ENCODE data around the gene RARS2. TPM values are rescaled to one million over a fixed set of nuclear protein-coding genes. Genes with fewer than 3 reads are reported as not detected.

The RARS2 gene
- total RNA-seq, 2 donors from 2014 or later: 21.8 to 32.0 TPM

- peak overlapping the region; percentile 83 to 98 for H3K27ac Mint-ChIP-seq
- peak overlapping the region; percentile 92 for H3K4me3 Mint-ChIP-seq
- H3K36me3 Mint-ChIP-seq: peaks cover 11% of the 10 kb centered on the region
- peaks cover 33 to 49% of the 10 kb centered on the region in 2 donors for H3K4me1 Mint-ChIP-seq (ENCODE audit: low read depth in 2 of 2)
- ATAC-seq: no peak
- no peak for DNase-seq (ENCODE audit: low spot score)
- no peaks in the 10 kb centered on the region for H3K27me3 Mint-ChIP-seq
- no peaks in the 10 kb centered on the region for H3K9me3 Mint-ChIP-seq
These were observed 1.2 kb upstream of the RARS2 start for GRCh38 chr6:87590990-87591389.

GRCh38 chr6:87590417-87590880 lies 662 bp upstream of the RARS2 start:
- Mint-ChIP-seq H3K27ac (peak overlapping the region; percentile 83 to 98), H3K36me3 (peaks cover 8% of the 10 kb centered on the region), H3K4me1 (ENCODE audit: low read depth in 2 of 2) (peaks cover 37 to 53% of the 10 kb centered on the region in 2 donors), H3K9me3 (no peaks in the 10 kb centered on the region), H3K27me3 (no peaks in the 10 kb centered on the region), H3K4me3 (peak overlapping the region; percentile 92)
- ATAC-seq: no peak
- no peak for DNase-seq (ENCODE audit: low spot score)

- peak overlapping the region; percentile 83 to 98 for H3K27ac Mint-ChIP-seq
- ATAC-seq (no peak), DNase-seq (ENCODE audit: low spot score) (no peak)
- H3K36me3 Mint-ChIP-seq: peaks cover 5% of the 10 kb centered on the region
- H3K4me1 Mint-ChIP-seq (ENCODE audit: low read depth in 2 of 2): peaks cover 37 to 58% of the 10 kb centered on the region in 2 donors
- H3K27me3 Mint-ChIP-seq: no peaks in the 10 kb centered on the region
- H3K9me3 Mint-ChIP-seq: no peaks in the 10 kb centered on the region
- H3K4me3 Mint-ChIP-seq: peak overlapping the region; percentile 92
These were observed 905 bp downstream of the RARS2 start for GRCh38 chr6:87588756-87589407.

GRCh38 chr6:87586371-87587077 lies 3.3 kb downstream of the RARS2 start:
- Mint-ChIP-seq H3K4me3 (no peak overlapping the region), H3K27me3 (no peaks in the 10 kb centered on the region), H3K27ac (no peak overlapping the region), H3K4me1 (ENCODE audit: low read depth in 2 of 2) (peaks cover 43 to 57% of the 10 kb centered on the region in 2 donors), H3K36me3 (peaks cover 11% of the 10 kb centered on the region), H3K9me3 (no peaks in the 10 kb centered on the region)
- ATAC-seq (no peak), DNase-seq (ENCODE audit: low spot score) (no peak)

- ATAC-seq (no peak), DNase-seq (ENCODE audit: low spot score) (no peak)
- Mint-ChIP-seq H3K9me3 (no peaks in the 10 kb centered on the region), H3K27me3 (no peaks in the 10 kb centered on the region), H3K36me3 (peaks cover 6% of the 10 kb centered on the region), H3K4me1 (ENCODE audit: low read depth in 2 of 2) (peaks cover 32 to 37% of the 10 kb centered on the region in 2 donors), H3K4me3 (no peak overlapping the region), H3K27ac (no peak overlapping the region)
These were observed 6.0 kb downstream of the RARS2 start for GRCh38 chr6:87583822-87584221.

- DNase-seq (ENCODE audit: low spot score) (no peak), ATAC-seq (no peak)
- Mint-ChIP-seq H3K4me1 (ENCODE audit: low read depth in 2 of 2) (peaks cover 31 to 40% of the 10 kb centered on the region in 2 donors), H3K4me3 (no peak overlapping the region), H3K27ac (no peak overlapping the region), H3K27me3 (no peaks in the 10 kb centered on the region), H3K36me3 (peaks cover 16% of the 10 kb centered on the region), H3K9me3 (no peaks in the 10 kb centered on the region)
These were observed 14.4 kb downstream of the RARS2 start for GRCh38 chr6:87575423-87575822.

- no peaks in the 10 kb centered on the region for H3K9me3 Mint-ChIP-seq
- ATAC-seq (no peak), DNase-seq (ENCODE audit: low spot score) (no peak)
- H3K36me3 Mint-ChIP-seq: peaks cover 16% of the 10 kb centered on the region
- no peak overlapping the region for H3K27ac Mint-ChIP-seq
- H3K4me1 Mint-ChIP-seq (ENCODE audit: low read depth in 2 of 2): peaks cover 29 to 40% of the 10 kb centered on the region in 2 donors
- no peaks in the 10 kb centered on the region for H3K27me3 Mint-ChIP-seq
- no peak overlapping the region for H3K4me3 Mint-ChIP-seq
These were observed 15.5 kb downstream of the RARS2 start for GRCh38 chr6:87574237-87574804.

- no peak overlapping the region for H3K27ac Mint-ChIP-seq
These were observed 16.3 kb downstream of the RARS2 start for GRCh38 chr6:87573307-87574024.

GRCh38 chr6:87572883-87573282 lies 16.9 kb downstream of the RARS2 start:
- H3K27ac Mint-ChIP-seq: no peak overlapping the region
- ATAC-seq: no peak
- no peak for DNase-seq (ENCODE audit: low spot score)
- peak overlapping the region; percentile 23 for H3K4me3 Mint-ChIP-seq
- H3K4me1 Mint-ChIP-seq (ENCODE audit: low read depth in 2 of 2): peaks cover 29 to 40% of the 10 kb centered on the region in 2 donors
- no peaks in the 10 kb centered on the region for H3K27me3 Mint-ChIP-seq
- peaks cover 16% of the 10 kb centered on the region for H3K36me3 Mint-ChIP-seq
- H3K9me3 Mint-ChIP-seq: no peaks in the 10 kb centered on the region

More at GRCh38 chr6:87573307-87574024, 16.3 kb downstream of the RARS2 start:
- H3K4me1 Mint-ChIP-seq (ENCODE audit: low read depth in 2 of 2): peaks cover 29 to 40% of the 10 kb centered on the region in 2 donors
- H3K4me3 Mint-ChIP-seq: peak overlapping the region; percentile 23
- no peaks in the 10 kb centered on the region for H3K9me3 Mint-ChIP-seq
- DNase-seq (ENCODE audit: low spot score) (no peak), ATAC-seq (no peak)
- H3K36me3 Mint-ChIP-seq: peaks cover 16% of the 10 kb centered on the region
- H3K27me3 Mint-ChIP-seq: no peaks in the 10 kb centered on the region

- H3K27ac Mint-ChIP-seq: no peak overlapping the region
- DNase-seq (ENCODE audit: low spot score): no peak
- H3K36me3 Mint-ChIP-seq: peaks cover 16% of the 10 kb centered on the region
- ATAC-seq: no peak
- no peak overlapping the region for H3K4me3 Mint-ChIP-seq
- H3K9me3 Mint-ChIP-seq: no peaks in the 10 kb centered on the region
- no peaks in the 10 kb centered on the region for H3K27me3 Mint-ChIP-seq
- H3K4me1 Mint-ChIP-seq (ENCODE audit: low read depth in 2 of 2): peaks cover 29 to 40% of the 10 kb centered on the region in 2 donors
These were observed 17.8 kb downstream of the RARS2 start for GRCh38 chr6:87572021-87572420.

GRCh38 chr6:87561017-87561416 lies 28.8 kb downstream of the RARS2 start:
- Mint-ChIP-seq H3K4me1 (ENCODE audit: low read depth in 2 of 2) (peaks cover 0 to 7% of the 10 kb centered on the region in 2 donors), H3K4me3 (no peak overlapping the region), H3K27ac (no peak overlapping the region), H3K36me3 (peaks cover 19% of the 10 kb centered on the region), H3K9me3 (no peaks in the 10 kb centered on the region), H3K27me3 (no peaks in the 10 kb centered on the region)
- ATAC-seq (no peak), DNase-seq (ENCODE audit: low spot score) (no peak)

GRCh38 chr6:87558446-87558845 lies 31.3 kb downstream of the RARS2 start:
- no peak for DNase-seq (ENCODE audit: low spot score)
- peaks cover 24% of the 10 kb centered on the region for H3K36me3 Mint-ChIP-seq
- H3K27ac Mint-ChIP-seq: no peak overlapping the region
- peaks cover 0 to 3% of the 10 kb centered on the region in 2 donors for H3K4me1 Mint-ChIP-seq (ENCODE audit: low read depth in 2 of 2)
- no peaks in the 10 kb centered on the region for H3K9me3 Mint-ChIP-seq
- ATAC-seq: no peak
- H3K4me3 Mint-ChIP-seq: no peak overlapping the region
- no peaks in the 10 kb centered on the region for H3K27me3 Mint-ChIP-seq

GRCh38 chr6:87555506-87555905 lies 34.3 kb downstream of the RARS2 start:
- Mint-ChIP-seq H3K27me3 (no peaks in the 10 kb centered on the region), H3K36me3 (peaks cover 27% of the 10 kb centered on the region), H3K4me1 (ENCODE audit: low read depth in 2 of 2) (peaks cover 0 to 6% of the 10 kb centered on the region in 2 donors), H3K27ac (no peak overlapping the region), H3K4me3 (no peak overlapping the region), H3K9me3 (no peaks in the 10 kb centered on the region)
- no peak for DNase-seq (ENCODE audit: low spot score)
- ATAC-seq: no peak
